SU-DHL-6 (cell line): ENCODE results near the gene PCED1A.
A peak's percentile ranks its signal among the peaks of the same experiment; 100 is the strongest.

ENCODE experiments used
- H2AFZ ChIP-seq: fragments of 200-600 bp; sonication (generic); 2 replicates; pipeline ENCODE4 v1.6.1; 2014; ENCODE audit warnings: low read depth, mild to moderate bottlenecking, moderate library complexity, mixed read lengths, antibody characterized with exemption, low read length; ENCODE audit not compliant: severe bottlenecking
- H3F3A ChIP-seq: fragments of 200-600 bp; shearing (Covaris generic); 2 replicates; pipeline ENCODE4 v1.6.0; 2016; ENCODE audit warnings: antibody characterized with exemption, mild to moderate bottlenecking; ENCODE audit not compliant: insufficient read depth
- H3K27ac ChIP-seq: fragments of 200-600 bp; sonication (generic); 2 replicates; pipeline ENCODE4 v1.5.1; 2016; ENCODE audit warnings: low read depth, mild to moderate bottlenecking, low read length, moderate library complexity, mixed read lengths
- H3K27me3 ChIP-seq: fragments of 200-600 bp; sonication (generic), shearing (Covaris generic); 2 replicates; pipeline ENCODE4 v1.6.0; 2014; ENCODE audit warnings: mild to moderate bottlenecking, low read length
- H3K36me3 ChIP-seq: fragments of 200-600 bp; sonication (generic); 2 replicates; pipeline ENCODE4 v1.6.1; 2014; ENCODE audit warnings: mild to moderate bottlenecking, low read length, mixed read lengths
- H3K4me2 ChIP-seq: fragments of 300-600, 200-600 bp; shearing (Covaris generic), sonication (generic); 2 replicates; pipeline ENCODE4 v1.6.0; 2014; ENCODE audit warnings: low read length, low read depth, mild to moderate bottlenecking; ENCODE audit not compliant: poor library complexity, severe bottlenecking
- H3K4me3 ChIP-seq: fragments of 200-600 bp; sonication (generic); 2 replicates; pipeline ENCODE4 v1.5.1; 2014; ENCODE audit warnings: antibody characterized with exemption, low read length, mild to moderate bottlenecking, mixed read lengths; ENCODE audit not compliant: insufficient read depth, poor library complexity, severe bottlenecking
- H3K79me2 ChIP-seq: fragments of 200-600 bp; sonication (generic); 2 replicates; pipeline ENCODE4 v1.6.1; 2014; ENCODE audit warnings: mild to moderate bottlenecking, low read length, moderate library complexity; ENCODE audit not compliant: insufficient read depth
- H3K9ac ChIP-seq: fragments of 200-600 bp; sonication (generic); 2 replicates; pipeline ENCODE4 v1.7.0; 2014; ENCODE audit warnings: mild to moderate bottlenecking, low read length
- H3K9me2 ChIP-seq: fragments of 200-600 bp; sonication (generic); replicated peaks from 2 replicates; pipeline ENCODE4 v1.6.1; 2014; ENCODE audit warnings: low read length; ENCODE audit not compliant: insufficient read depth
- H3K9me3 ChIP-seq: fragments of 200-600 bp; sonication (generic); 2 replicates; pipeline ENCODE4 v1.6.1; 2014; ENCODE audit warnings: low read length, mixed read lengths; ENCODE audit not compliant: insufficient read depth
- H4K20me1 ChIP-seq: fragments of 200-600 bp; sonication (generic); 2 replicates; pipeline ENCODE4 v1.6.1; 2014; ENCODE audit warnings: low read depth, mild to moderate bottlenecking, antibody characterized with exemption, low read length, moderate library complexity, mixed read lengths
- CTCF ChIP-seq: fragments of 200-600 bp; sonication (generic); IDR thresholded peaks from one replicate; pipeline ENCODE4 v1.5.1; 2017; ENCODE audit warnings: antibody characterized with exemption, mild to moderate bottlenecking, low read length, moderate library complexity; ENCODE audit not compliant: insufficient read depth, poor library complexity, severe bottlenecking
- EZH2phosphoT487 ChIP-seq: fragments of 200-600 bp; sonication (generic), shearing (Covaris generic); conservative IDR thresholded peaks from 2 replicates; pipeline ENCODE4 v1.6.1; 2018; ENCODE audit warnings: mild to moderate bottlenecking, antibody characterized with exemption, low read length, moderate library complexity, mixed read lengths

The PCED1A gene

DNA sequence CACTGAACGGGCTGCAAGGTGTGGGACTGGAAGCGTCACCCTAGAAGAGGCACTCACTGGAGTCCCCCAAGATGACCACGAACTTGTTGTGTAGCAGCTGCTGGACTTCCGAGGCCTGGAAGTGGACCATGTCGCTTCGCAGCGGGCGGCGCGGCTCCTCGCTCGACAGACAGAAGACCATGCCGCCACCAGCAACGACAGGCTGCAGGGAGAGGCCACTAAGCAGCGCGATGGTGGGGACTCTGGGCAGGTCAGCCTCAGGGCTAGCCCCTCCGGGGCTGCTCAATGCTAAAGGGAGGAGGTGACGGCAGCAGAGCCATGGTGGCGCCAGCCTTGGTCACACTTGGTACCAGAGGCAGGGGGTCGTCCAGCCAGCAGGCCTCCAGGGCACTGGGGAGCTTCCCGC is 720 bp downstream of the PCED1A start:
- no peak overlapping the region for H2AFZ ChIP-seq
- no peak overlapping the region for H3K4me3 ChIP-seq
- H3K27ac ChIP-seq: no peak overlapping the region
- H3K27me3 ChIP-seq: no peaks in the 10 kb centered on the region
- no peaks in the 10 kb centered on the region for H3K36me3 ChIP-seq
- H3K9ac ChIP-seq: no peak overlapping the region
- no peaks in the 10 kb centered on the region for H3F3A ChIP-seq
- H3K9me3 ChIP-seq: no peaks in the 10 kb centered on the region
- H3K4me2 ChIP-seq: peak overlapping the region; percentile 71
- H4K20me1 ChIP-seq: no peaks in the 10 kb centered on the region
- H3K9me2 ChIP-seq: no peaks in the 10 kb centered on the region
- peaks cover 4% of the 10 kb centered on the region; the same call in 1 of the 2 replicates for H3K79me2 ChIP-seq
- TF ChIP-seq CTCF (no peak), EZH2phosphoT487 (no peak)

DNA sequence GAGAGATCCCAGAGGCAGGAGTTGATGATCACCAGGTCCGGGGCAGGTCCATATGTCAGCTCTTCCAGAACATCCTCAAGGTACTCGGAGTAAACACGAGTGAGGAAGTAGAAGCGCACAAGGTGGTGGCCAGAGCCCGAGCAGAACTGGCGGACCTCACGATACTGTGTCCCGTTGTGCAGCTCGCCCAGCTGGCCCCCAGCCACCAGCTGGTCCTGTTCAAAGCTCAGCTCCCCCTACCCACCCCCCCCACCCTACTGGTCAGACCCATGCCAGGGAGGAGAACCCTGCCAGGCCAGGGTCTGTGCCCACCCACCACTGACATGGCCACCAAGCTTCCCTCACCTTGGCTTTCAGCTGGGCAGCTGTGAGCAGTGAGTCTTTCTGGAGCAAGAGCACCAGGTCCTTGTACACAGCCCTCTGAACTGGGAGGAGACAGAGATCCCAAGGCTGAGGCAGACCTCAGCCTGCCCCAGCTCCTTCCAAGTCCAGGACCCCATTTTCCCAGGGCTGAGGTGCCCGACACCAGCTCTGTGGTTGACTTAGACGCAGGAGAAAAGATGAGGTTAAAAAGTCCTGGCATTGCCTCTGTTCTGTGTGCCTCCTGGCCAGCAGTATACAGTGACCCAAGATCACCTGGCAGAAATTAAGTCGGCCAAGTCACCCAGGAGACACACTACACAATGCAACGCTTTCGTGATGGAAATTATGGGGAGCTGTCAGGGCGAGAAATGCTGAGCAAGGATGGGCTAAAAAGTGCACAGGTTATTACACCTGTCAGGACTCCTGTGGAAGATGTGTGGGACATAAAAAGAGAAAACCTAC is 1.4 kb downstream of the PCED1A start:
- Histone ChIP-seq H4K20me1 (no peaks in the 10 kb centered on the region), H3K79me2 (peaks cover 4% of the 10 kb centered on the region; the same call in 1 of the 2 replicates), H3K9me2 (no peaks in the 10 kb centered on the region), H3K27me3 (no peaks in the 10 kb centered on the region), H2AFZ (no peak overlapping the region), H3K9me3 (no peaks in the 10 kb centered on the region), H3K4me2 (no peak overlapping the region), H3K9ac (no peak overlapping the region), H3K36me3 (no peaks in the 10 kb centered on the region), H3F3A (no peaks in the 10 kb centered on the region), H3K27ac (no peak overlapping the region), H3K4me3 (no peak overlapping the region)
- TF ChIP-seq EZH2phosphoT487: no peak
- TF ChIP-seq CTCF: no peak

- H3K27ac ChIP-seq: no peak overlapping the region
- H3K27me3 ChIP-seq: no peaks in the 10 kb centered on the region
- no peaks in the 10 kb centered on the region for H3K9me3 ChIP-seq
- no peaks in the 10 kb centered on the region for H3F3A ChIP-seq
- H3K4me3 ChIP-seq: no peak overlapping the region
- H3K4me2 ChIP-seq: no peak overlapping the region
- H3K79me2 ChIP-seq: peaks cover 4% of the 10 kb centered on the region; the same call in 1 of the 2 replicates
- H3K9ac ChIP-seq: no peak overlapping the region
- TF ChIP-seq EZH2phosphoT487 (no peak), CTCF (no peak)
- H3K36me3 ChIP-seq: no peaks in the 10 kb centered on the region
- H2AFZ ChIP-seq: no peak overlapping the region
- no peaks in the 10 kb centered on the region for H3K9me2 ChIP-seq
- no peaks in the 10 kb centered on the region for H4K20me1 ChIP-seq
Observed at GRCh38 chr20:2838170-2838797, 2.2 kb downstream of the PCED1A start.
